Ramos (cell line): ENCODE data around the gene SLAIN2.
"Not testable (repeated sequence)": the region's sequence is repeated elsewhere in the genome, so short reads cannot be mapped to it uniquely, and the experiment has no call there.

Experiments
- in situ Hi-C: fragments of 300-500 bp; cut with MboI; formaldehyde crosslinking; loops from one replicate; pipeline ENCODE4 v1.14.3; 2022; ENCODE audit warnings: low sequenced_read_pairs; ENCODE audit not compliant: unreplicated experiment

SLAIN2 gene

DNA sequence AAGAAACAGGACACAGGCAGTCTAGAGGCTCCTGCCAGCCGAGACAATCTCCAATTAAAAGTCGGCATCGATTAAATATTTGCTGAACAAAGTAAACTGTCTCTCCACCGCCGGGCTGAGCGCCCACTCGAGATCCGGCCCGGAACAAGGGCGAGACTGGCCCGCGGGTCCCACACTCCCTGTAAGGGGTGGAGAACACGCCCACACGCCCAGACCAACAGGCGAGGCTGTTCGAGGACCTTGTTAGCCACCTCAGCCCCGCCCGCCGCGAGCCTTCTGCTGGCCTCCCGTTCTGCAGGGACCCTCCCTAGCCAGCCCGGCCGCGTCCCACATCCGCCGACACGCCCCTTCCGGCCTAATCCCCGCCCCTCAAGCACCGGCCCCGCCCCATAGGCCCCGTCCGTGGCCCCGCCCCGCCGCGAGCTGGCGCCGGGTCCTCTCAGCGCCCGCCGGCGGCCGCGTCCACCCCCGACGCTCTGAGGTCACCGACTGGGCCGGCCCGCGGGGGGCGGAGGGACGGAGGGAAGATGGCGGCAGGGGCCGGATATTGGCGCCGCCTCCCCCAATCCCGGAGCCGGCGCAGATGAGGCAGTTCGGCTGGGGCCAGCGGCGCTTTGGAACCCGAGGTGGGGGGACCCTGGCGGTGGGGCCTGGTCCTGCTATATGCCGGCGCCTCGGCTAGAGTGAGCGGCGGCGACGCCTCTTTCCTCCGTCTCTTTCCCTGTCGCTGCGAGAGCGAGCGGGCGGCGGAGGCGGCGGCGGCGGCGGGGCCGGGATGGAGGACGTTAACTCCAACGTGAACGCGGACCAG lies at the start of gene SLAIN2:
Gene SLAIN2, plus strand, starts transcription at position 565 of the 811 bp plus-strand sequence. Its CDS starts 211 bp downstream, at position 776.
- in situ Hi-C loops, result no loop called here

DNA sequence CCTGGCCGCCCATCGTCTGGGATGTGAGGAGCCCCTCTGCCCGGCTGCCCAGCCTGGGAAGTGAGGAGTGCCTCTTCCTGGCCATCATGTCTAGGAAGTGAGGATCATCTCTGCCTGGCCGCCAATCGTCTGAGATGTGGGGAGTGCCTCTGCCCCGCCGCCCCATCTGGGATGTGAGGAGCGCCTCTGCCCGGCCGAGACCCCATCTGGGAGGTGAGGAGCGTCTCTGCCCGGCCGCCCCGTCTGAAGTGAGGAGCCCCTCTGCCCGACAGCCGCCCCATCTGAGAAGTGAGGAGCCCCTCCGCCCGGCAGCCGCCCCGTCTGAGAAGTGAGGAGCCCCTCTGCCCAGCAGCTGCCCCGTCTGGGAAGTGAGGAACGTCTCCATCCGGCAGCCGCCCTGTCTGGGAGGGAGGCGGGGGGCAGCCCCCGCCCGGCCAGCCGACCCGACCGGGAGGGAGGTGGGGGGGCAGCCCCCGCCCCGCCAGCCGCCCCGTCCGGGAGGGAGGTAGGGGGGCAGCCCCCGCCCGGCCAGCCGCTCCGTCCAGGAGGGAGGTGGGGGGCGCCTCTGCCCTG lies 49.0 kb upstream of the SLAIN2 start:
- in situ Hi-C loops, result not testable (repeated sequence)

DNA sequence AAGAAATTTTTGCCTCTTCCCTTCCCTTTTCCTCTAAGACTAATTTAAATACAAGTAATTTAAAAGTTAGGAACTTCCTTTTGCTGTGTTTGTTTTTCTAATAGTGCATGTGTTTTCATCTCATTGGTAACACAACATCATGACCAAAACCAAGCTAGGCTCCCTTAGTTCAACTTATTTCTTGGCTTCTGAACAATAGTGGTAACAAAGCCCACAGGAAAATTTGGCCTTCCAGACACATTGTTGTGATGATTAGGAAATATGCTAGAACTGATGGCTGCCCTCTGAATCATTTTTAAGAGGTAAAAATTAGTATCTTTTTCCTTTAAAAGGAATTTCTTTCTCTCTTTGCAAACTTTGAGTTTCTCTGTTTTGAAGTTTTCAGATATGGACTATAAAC lies 46.2 kb upstream of the SLAIN2 start:
- in situ Hi-C loops, result no loop called here

- in situ Hi-C loops, result no loop called here
Measured at GRCh38 chr4:48296365-48296764, 45.0 kb upstream of the SLAIN2 start.

GRCh38 chr4:48297256-48297846 lies 44.0 kb upstream of the SLAIN2 start:
- in situ Hi-C loops, result no loop called here

- in situ Hi-C loops, result no loop called here
Measured at GRCh38 chr4:48299560-48299959, 41.8 kb upstream of the SLAIN2 start.

DNA sequence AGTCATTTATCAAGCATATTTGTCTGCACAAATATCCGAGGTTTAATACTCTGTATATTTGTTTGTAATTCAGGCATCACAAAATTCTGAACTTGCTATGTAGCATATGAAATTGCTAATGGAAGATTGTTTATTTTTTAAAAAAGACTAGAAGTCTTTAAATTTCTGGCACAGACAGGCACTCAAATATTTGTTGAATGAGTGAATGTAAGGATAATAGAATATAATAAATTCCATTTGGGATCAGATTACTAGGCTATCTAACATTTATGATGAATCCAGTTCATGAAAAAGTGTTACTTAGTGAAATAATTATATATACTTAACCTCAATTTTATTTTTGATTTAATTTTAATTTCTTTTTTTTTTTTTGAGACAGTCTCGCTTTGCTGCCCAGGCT lies 41.3 kb upstream of the SLAIN2 start:
- in situ Hi-C loops, result no loop called here

- in situ Hi-C loops, result no loop called here
Measured at GRCh38 chr4:48305508-48305907, 35.8 kb upstream of the SLAIN2 start.

DNA sequence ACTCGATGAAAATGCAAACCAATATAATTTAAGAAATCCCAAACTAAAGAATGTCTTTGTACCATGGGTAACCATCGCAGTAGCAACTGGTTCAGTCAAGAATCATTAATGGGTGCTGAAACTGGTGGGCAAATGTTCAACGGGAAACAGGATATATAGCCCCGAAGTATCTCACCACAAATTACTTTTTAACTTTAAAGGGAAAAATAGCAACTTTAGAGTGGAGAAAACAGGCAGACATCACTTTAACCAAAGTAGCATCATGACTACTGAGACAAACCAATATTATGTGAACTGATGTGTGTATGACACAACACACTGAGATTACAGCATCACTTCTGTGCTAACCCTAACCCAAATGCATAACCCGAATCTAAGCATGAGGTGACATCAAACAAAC lies 33.8 kb upstream of the SLAIN2 start:
- in situ Hi-C loops, result no loop called here

- in situ Hi-C loops, result no loop called here
Measured at GRCh38 chr4:48308901-48309300, 32.4 kb upstream of the SLAIN2 start.

DNA sequence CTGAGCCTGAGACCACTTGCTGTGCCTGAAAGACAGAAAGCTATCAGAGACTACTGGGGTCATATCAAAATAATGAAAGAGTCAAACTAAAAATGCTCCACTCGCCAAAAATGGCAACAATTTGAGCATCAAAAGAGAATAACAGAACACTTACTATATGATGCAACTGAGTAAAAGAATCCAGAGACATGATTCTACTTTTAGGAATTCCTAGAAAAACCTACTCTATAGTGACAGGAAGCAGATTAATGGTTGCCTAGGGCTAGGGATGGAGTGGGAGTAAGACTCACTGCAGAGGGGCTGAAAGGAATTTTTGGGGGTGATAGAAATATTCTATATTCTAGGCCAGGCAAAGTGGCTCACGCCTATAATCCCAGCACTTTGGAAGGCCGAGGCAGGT lies 29.4 kb upstream of the SLAIN2 start:
- in situ Hi-C loops, result no loop called here

DNA sequence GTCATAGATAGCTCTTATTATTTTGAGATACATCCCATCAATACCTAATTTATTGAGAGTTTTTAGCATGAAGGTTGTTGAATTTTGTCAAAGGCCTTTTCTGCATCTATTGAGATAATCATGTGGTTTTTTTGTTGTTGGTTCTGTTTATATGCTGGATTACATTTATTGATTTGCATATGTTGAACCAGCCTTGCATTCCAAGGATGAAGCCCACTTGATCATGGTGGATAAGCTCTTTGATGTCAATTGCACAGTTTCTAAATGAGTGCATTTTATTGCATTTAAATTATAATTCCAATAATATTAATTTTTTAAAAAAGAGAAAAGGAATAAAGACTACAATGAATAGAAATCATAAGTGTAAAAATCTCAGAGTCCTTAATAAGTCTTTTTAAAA lies 26.6 kb upstream of the SLAIN2 start:
- in situ Hi-C loops, result not testable (repeated sequence)

DNA sequence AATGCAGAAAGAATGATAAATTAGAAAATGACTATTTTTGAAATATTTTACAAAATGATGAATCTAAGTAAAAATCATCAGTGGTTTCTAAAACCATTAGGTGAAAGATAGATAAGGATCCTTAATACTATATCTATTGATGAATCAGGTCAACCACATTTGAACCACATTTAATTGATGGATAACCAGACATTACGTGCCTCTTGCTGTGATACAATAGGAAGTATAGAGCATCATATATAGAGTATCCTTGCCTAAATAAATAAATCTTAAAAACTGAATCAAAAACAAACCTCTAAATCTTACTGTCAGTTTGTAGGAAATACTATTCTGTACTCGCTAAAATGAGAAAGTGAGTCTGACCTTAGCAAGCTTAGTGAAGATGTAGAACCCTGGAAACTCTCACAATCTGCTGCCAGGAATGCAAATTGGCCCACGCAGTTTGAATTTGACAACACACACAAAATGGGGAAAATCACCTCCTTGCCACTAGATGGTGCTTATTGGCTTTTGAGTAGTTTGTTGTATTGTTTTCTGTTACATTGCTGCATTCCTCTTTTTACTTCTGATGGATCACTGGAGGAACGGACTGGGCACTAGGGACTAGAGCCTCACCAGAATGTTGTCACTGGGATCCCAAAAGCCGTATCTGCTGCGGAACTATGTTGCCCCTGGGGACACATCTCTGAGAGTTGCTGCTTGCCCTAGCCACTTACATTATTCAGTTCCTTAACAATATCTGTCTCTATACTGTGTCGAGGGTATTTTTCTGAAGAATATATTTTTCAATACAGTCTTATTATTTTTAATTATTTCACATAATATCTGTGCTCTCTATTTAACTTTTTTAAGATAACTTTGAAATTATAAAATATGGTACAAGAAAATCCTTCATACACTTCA lies 25.4 kb upstream of the SLAIN2 start:
- in situ Hi-C loops, result no loop called here

DNA sequence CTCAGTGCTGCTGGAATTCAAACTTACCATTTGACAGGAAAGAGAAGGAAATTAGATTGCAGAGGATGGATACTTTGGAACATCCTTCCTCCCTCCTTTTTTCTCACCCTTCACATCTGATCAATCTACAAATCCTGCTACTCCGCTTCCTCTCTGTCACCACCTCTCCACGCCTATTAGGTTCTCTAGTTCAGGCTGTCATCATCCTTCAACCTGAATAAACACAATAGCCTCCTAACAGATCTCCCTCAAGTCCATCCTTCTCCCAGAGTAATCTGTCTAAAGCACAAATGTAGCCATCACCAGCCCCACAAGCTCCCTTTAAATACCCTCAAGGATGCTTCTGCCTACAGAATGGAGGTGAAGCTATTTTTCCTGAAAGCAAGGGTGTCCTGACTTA lies 20.0 kb upstream of the SLAIN2 start:
- in situ Hi-C loops, result no loop called here

DNA sequence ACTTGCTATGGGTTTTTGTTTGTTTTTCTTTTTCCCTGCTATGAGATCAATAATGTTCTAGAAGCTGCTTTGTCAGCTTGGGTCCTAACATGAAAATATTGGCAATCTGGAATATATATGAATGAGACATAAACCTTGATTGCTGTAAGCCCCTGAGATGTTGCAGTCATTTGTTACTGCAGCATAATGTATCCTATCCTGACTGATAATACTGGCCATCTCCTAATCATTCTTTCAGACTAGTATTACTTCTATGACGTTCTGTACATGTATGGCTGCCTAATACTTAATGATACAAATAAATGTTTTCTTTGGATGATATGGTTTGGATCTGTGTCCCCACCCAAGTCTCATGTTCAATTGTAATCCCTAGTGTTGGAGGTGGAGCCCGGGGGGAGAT lies 19.3 kb upstream of the SLAIN2 start:
- in situ Hi-C loops, result no loop called here

DNA sequence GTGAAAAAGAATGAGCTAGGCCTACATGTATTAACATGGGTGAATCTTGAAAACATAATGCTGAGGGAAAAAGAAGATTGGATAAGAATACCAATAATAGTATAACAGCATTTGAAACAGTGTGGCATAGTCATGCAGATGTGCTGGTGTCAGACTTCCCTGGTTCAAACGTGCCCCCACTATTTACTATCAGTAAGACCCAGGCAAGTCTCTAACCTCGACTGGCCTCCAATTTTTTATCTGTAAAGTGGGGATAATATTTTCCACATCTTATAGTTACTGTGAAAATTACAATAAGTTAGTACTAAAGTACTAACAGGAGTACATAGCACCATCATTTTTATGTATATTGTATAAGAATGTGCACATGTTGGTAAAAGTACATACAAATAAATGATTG lies 17.0 kb upstream of the SLAIN2 start:
- in situ Hi-C loops, result no loop called here

DNA sequence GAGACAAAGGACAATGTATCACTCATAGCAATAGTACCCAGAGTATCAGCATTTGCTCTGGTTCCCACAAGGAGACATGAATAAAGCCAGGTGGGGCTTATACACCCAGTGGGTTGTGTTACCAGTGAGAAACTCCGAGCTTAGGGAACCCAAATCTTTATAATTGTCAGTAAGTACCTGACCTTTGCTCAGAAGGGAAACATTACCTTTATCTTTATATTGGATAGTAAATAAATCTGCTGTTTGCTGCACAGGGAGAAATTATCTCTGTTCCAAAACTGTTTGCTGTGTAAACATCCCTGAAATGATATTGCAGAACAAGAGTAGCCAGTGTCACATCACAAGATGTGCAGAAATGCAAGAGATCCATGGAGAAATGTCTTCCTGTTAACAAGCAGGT lies 12.1 kb upstream of the SLAIN2 start:
- in situ Hi-C loops, result no loop called here

DNA sequence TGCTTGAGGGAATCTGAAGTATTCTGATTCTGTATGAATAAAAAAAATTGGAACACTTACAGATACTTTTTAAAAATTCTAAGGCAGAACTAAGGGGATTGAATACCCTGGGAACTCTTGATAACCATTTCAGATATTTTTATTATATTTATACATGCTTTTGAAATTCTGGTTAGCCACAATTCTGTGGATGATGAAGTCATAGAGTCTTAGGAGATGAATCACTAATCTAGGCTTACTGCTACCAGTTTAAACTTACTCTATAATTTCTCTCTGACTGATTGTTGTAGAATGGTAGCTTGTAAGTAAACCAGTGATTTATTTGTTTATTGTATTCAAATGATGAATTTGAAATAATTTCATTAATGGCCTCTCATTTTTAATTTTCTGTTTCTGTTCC lies 11.4 kb upstream of the SLAIN2 start:
- in situ Hi-C loops, result no loop called here

GRCh38 chr4:48331577-48332330 lies 9.6 kb upstream of the SLAIN2 start:
- in situ Hi-C loops, result no loop called here

DNA sequence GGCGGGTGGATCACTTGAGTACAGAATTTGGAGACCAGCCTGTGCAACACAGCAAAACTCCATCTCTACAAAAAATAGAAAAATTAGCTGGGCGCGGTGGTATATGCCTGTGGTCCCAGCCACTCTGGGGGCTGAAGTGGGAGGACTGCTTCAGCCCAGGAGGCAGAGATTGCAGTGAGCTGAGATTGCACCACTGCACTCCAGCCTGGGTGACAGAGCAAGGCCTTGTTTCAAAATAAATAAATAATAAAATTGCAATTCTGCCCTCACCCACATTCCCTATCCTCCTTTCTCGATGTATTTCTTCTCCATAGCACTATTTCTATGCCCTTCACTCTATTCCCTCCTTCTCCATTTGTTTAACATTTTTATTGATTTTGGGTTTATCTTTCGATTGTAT lies 8.7 kb upstream of the SLAIN2 start:
- in situ Hi-C loops, result no loop called here
